Measurements from ENCODE around the gene RTKN. TPM values are rescaled to one million over a fixed set of nuclear protein-coding genes. Genes with fewer than 3 reads are reported as not detected.

RTKN gene
- polyA plus RNA-seq, 1 donor from 2014 or later: 4.9 TPM

- H3K36me3 ChIP-seq (ENCODE audit: insufficient read depth, low read length): no peaks in the 10 kb centered on the region
- no peak overlapping the region for H3K9ac ChIP-seq (ENCODE audit: low read length)
- H3K9me2 ChIP-seq (ENCODE audit: insufficient read depth, low read length): no peaks in the 10 kb centered on the region
- no peaks in the 10 kb centered on the region for H3K79me2 ChIP-seq (replicated peaks; ENCODE audit: insufficient read depth, low read length)
- TF ChIP-seq REST (IDR thresholded peaks at IDR 0.05; ENCODE audit: borderline replicate concordance) (no peak), TAF1 (IDR thresholded peaks at IDR 0.05; ENCODE audit: low read depth) (no peak), MXI1 (conservative IDR thresholded peaks at IDR 0.05; ENCODE audit: poor library complexity, severe bottlenecking) (no peak), EP300 (conservative IDR thresholded peaks at IDR 0.05; ENCODE audit: poor library complexity, severe bottlenecking) (no peak), CTCF (IDR thresholded peaks at IDR 0.05; ENCODE audit: poor library complexity, severe bottlenecking) (no peak), POLR2AphosphoS5 (IDR thresholded peaks at IDR 0.05) (no peak), SMC3 (conservative IDR thresholded peaks at IDR 0.05; ENCODE audit: poor library complexity) (no peak), RAD21 (conservative IDR thresholded peaks at IDR 0.05) (no peak)
- H3K4me2 ChIP-seq (ENCODE audit: low read length): no peak overlapping the region
- H3K27ac ChIP-seq (ENCODE audit: low read length): no peak overlapping the region
- H3K4me3 ChIP-seq (ENCODE audit: low read length): no peak overlapping the region
- H2AFZ ChIP-seq (ENCODE audit: low read depth, low read length): no peak overlapping the region
- no peaks in the 10 kb centered on the region for H4K20me1 ChIP-seq (ENCODE audit: insufficient read depth)
- H3K9me3 ChIP-seq (ENCODE audit: low read length): no peaks in the 10 kb centered on the region
- H3K27me3 ChIP-seq (ENCODE audit: insufficient read depth, low read depth, low read length): no peaks in the 10 kb centered on the region
- no peaks in the 10 kb centered on the region for H3F3A ChIP-seq (ENCODE audit: insufficient read depth, low read length, poor library complexity, severe bottlenecking)
Measured at GRCh38 chr2:74414881-74415761, 26.6 kb downstream of the RTKN start.

- Histone ChIP-seq H3K9ac (ENCODE audit: low read length) (no peak overlapping the region), H3K4me3 (ENCODE audit: low read length) (no peak overlapping the region), H2AFZ (ENCODE audit: low read depth, low read length) (no peak overlapping the region), H3K79me2 (replicated peaks; ENCODE audit: insufficient read depth, low read length) (no peaks in the 10 kb centered on the region), H3K27ac (ENCODE audit: low read length) (no peak overlapping the region), H3K9me3 (ENCODE audit: low read length) (no peaks in the 10 kb centered on the region), H3K27me3 (ENCODE audit: insufficient read depth, low read depth, low read length) (no peaks in the 10 kb centered on the region), H4K20me1 (ENCODE audit: insufficient read depth) (no peaks in the 10 kb centered on the region), H3F3A (ENCODE audit: insufficient read depth, low read length, poor library complexity, severe bottlenecking) (no peaks in the 10 kb centered on the region), H3K9me2 (ENCODE audit: insufficient read depth, low read length) (no peaks in the 10 kb centered on the region), H3K4me2 (ENCODE audit: low read length) (no peak overlapping the region), H3K36me3 (ENCODE audit: insufficient read depth, low read length) (no peaks in the 10 kb centered on the region)
- TF ChIP-seq POLR2AphosphoS5 (IDR thresholded peaks at IDR 0.05) (no peak), EZH2 (IDR thresholded peaks at IDR 0.05; ENCODE audit: borderline replicate concordance, insufficient read depth, low read length, poor library complexity, severe bottlenecking) (no peak), REST (IDR thresholded peaks at IDR 0.05; ENCODE audit: borderline replicate concordance) (no peak), EP300 (conservative IDR thresholded peaks at IDR 0.05; ENCODE audit: poor library complexity, severe bottlenecking) (no peak), RAD21 (conservative IDR thresholded peaks at IDR 0.05) (no peak), TAF1 (IDR thresholded peaks at IDR 0.05; ENCODE audit: low read depth) (no peak), MXI1 (conservative IDR thresholded peaks at IDR 0.05; ENCODE audit: poor library complexity, severe bottlenecking) (no peak), SMC3 (conservative IDR thresholded peaks at IDR 0.05; ENCODE audit: poor library complexity) (no peak), CTCF (IDR thresholded peaks at IDR 0.05; ENCODE audit: poor library complexity, severe bottlenecking) (no peak)
Measured at GRCh38 chr2:74414441-74414840, 27.3 kb downstream of the RTKN start.
